NCI-H2227 treated with DMSO at 0.1 percent for 48 hours (cell line): Measurements from ENCODE around the gene PRKAG2.
A peak's percentile ranks its signal among the peaks of the same experiment; 100 is the strongest.
"Not testable (repeated sequence)": the region's sequence is repeated elsewhere in the genome, so short reads cannot be mapped to it uniquely, and the experiment has no call there.

ENCODE experiments used
- DNase-seq: peaks from one replicate; lab custom pipeline; 2025; lab: John Stamatoyannopoulos, UW

Gene PRKAG2

GRCh38 chr7:151764056-151764920 lies 112.6 kb downstream of the PRKAG2 start:
- no peak for DNase-seq

DNA sequence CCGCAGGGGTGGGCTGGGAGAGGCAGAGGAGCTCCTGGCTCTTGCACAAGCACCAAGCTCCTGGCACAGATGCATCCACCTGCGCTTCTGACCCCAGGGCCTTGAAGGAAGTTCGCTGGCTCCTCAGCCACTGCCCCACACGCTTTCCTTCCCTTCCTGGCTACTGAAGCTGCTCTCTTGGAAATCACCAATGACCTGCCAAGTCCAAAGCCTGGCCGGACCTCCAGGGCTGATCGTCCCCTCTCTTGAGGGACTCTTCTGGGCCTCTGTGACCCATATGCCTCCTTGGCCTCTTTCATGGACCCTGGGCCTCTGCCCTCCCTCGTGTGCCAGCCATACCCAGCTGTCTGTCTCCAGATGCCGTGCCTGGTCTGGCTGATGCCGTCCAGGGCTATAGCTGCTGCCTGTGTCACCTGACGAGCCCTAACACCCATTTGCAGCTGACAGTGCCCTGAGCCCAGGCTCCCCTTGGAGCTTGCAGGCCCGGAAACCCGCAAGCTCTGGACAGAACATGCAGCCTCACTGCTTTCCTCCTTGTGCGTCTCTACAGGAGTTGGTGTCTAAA lies 113.4 kb downstream of the PRKAG2 start:
- DNase-seq, result no peak

GRCh38 chr7:151762583-151763245 lies 114.2 kb downstream of the PRKAG2 start:
- DNase-seq, result no peak

DNA sequence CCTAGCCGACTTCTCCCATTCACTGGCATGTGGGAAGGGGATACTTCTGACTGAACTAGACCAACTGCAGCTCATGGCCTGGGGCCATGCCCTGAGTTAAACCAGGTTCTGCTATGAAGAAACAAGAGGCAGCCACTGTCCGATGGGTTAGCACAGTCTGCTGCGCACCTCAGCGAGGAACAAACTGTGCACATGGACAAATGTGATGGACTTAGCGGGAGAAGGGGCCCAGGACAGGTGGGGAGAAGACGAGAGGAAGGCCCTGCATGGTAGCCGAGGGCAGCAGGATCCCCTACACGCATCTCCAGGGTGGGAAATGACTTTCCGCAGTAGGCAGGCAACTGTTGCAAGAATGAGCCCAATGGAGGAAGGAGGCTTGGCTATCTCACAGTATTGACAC lies 115.0 kb downstream of the PRKAG2 start:
- no peak for DNase-seq

DNA sequence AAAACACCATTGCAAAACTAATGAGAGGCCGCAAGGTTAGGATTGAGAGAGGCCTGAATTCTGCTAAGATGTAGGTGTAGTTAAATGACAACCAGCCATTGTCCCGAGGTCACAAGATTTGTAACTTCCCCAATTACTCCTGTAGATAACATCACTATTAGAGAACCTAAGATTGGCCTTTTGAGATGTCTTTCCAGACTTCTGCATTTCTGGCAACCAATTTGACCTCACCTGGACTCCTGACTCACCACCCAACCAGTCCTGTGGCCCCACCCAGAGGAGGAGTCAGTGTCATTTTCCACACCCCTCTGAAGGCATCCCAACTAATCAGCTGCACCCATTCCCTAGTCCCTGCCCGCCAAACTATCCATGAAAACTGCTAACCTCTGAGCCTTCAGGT lies 115.7 kb downstream of the PRKAG2 start:
- DNase-seq, result no peak

GRCh38 chr7:151759591-151760042 lies 117.3 kb downstream of the PRKAG2 start:
- peak; percentile 52 for DNase-seq

DNA sequence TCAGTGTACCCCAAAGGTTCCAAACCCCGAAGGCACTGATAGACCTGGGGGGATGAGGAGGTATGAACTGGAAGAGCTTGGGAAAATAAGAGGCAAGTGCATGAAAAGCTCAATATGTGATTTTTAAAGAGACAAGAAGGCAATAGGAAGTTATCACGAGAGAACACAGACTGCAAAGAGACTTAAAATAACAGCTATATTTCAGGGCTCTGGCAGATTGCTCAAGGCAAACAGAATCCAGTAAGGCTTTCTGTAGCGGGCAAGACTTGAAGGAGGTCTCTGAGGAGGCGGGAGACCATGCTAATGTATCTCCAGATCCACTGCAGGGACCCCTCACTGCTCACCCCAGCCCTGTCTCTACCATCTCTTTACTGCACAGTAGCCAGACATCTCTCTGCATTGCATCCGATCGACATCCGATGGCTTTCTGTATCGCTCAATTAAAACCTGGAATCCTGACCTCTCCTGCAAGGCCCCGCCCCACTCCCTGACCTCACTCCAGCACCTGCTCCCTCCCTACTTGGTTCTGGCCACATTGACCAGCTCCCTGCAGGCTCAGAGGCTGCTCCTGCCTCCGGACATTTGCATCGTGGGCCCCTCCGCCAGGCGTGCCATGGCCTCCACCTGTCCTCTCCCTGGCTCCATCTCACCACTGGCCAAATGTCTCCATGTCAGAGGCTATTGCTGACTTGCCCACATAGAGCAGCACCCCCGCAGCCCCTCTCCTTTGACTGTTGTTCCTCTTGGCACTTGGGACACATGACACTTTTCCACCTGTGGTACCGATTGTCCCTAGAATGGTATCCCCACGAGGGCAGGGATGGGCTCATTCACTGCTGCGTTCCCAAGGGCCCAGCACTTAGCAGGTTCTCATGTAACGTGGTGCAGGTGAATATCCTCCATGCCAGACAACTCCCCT lies 118.0 kb downstream of the PRKAG2 start:
- DNase-seq, result no peak

GRCh38 chr7:151757274-151757673 lies 119.6 kb downstream of the PRKAG2 start:
- no peak for DNase-seq

DNA sequence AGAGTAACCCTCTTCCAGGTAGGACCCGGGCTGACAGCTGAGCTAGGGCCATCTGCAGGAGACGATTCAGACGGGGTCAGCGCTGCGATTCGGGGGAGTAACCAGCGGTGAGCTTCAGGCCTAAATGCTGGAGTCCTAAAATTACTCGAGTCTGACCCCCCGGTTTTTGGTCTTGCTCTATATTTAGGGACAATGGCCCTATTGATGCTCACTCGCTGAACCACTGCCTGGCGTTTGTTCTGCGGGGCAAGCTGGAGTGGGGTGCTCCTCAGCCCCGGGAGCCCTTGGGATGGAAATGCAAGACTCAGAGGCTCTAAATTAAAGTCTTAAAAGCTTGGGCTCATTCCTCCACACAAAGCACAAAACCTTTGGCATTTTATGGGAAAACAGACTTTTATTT lies 120.0 kb downstream of the PRKAG2 start:
- no peak for DNase-seq

GRCh38 chr7:151756076-151756731 lies 120.7 kb downstream of the PRKAG2 start:
- DNase-seq, result no peak

DNA sequence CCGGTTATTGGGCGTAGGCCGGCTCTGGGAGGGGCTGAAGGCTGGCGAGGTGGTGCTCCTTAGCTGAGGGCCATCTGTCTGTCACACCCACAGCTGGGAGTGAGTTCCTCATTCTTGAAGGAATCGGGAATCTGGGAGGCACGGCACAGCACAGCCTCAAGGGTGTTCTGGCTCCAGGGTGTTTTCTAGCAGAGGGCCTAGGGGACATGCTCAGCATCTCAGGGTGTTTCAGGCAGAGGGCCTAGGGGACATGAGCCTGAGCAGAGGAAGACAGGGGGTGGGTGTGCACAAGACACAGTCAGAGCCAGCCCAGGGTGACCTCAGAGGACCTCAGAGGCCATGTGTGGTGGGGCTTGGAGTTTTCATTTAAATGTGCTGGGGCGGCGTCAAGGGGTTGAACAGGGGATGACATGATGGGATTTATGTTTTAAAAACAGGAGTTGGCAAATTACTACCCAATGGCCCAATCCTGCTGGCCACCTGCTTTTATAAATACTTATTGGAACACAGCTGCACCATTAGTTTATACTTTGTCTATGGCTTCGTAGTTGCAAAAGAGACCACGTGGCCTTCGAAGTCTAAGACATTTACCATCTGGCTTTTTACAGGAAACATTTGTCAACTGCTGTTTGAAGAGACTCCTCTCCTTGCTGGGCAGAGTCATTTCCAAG lies 121.6 kb downstream of the PRKAG2 start:
- no peak for DNase-seq

DNA sequence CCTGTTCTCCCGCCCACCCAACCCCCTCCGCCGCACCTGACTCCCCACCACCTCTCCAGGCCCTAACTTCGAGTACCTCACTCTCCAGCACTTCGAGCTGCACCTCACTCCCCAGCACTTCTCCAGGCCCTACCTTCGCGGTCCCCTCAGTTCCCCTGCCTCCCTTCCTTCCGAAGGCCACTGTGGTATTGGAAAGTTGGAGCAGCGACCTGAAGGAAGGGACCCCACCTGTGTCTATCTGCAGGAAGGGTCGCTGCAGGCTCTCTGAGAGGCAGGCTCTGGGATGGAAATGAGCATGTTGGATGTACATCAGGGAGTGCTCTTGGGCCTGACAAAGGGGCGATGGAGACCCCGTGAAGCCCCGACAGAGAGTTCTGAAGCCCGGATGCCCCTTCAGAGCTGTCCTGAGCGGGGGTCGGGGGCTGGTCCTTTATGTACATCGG lies 122.2 kb downstream of the PRKAG2 start:
- no peak for DNase-seq

- DNase-seq, result no peak
Observed at GRCh38 chr7:151754142-151754590, 122.7 kb downstream of the PRKAG2 start.

GRCh38 chr7:151752816-151753595 lies 123.9 kb downstream of the PRKAG2 start:
- no peak for DNase-seq

GRCh38 chr7:151752037-151752436 lies 124.9 kb downstream of the PRKAG2 start:
- DNase-seq, result no peak

GRCh38 chr7:151748733-151749132 lies 128.2 kb downstream of the PRKAG2 start:
- DNase-seq, result no peak

DNA sequence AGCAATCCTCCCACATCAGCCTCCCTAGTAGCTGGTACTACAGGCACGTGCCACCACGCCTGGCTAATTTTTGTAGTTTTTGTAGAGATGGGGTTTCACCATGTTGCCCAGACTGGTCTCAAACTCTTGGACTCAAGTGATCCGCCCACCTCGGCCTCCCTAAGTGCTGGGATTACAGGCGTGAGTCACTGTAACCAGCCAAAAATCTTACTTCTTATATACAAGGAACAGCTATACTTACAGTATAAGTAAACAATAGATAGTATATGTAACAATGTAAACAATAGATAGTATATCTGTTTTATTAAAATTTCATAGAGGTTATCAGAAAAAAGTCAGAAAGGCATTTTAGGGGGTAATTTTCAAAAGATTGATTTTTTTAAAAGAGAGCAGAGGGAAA lies 128.9 kb downstream of the PRKAG2 start:
- not testable (repeated sequence) for DNase-seq

- no peak for DNase-seq
Observed at GRCh38 chr7:151745706-151746105, 131.2 kb downstream of the PRKAG2 start.

DNA sequence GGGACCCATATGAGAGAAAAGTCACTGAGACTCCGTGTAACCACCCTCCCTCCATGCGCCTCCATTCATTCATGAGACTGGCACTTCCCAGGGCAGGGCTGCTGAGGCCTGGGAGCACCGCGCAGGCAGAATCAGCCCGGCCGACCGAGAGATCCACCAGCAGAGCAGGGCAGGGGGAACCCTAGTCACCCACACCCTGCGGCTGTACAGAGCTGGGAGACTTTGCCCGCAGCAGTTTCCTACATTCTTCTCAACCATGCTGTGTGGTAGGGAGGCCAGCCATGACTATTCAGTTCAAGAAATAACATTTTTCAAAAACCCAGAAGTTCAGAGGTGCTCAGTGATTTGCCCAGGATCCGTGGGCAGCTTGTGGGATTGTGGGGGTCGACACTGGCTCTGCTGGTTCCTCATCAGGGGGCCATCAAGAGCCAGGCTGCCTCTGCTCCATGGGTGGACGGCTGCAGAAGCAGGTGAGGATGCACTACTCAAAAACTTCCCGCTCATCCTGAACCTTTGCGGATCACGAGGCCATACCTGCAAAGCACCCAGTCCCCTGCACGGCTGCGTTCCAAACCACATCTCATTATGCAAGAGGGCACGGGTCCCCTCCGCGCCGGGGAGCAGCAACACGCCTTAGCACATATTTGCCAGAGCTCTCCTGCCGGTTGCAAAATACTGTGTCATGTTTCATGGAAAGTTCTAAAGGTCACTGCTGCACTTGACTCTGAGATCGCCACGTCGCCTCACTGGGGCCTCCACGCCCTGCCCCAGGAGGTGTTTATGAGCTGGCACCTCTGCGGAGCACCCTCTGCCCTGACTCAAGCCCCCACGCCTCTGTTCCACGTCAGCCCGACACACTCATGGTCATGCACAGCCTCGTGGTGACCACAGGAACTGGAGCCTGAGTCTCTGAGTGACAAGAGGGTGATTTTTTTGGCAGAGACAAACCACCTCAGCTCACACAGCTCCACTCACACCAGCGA lies 132.0 kb downstream of the PRKAG2 start:
- no peak for DNase-seq
